GM19463 (cell line): ENCODE results near the gene DND1.
"Not testable (repeated sequence)": the region's sequence is repeated elsewhere in the genome, so short reads cannot be mapped to it uniquely, and the experiment has no call there.

Experiments used
- ATAC-seq: cut with Tn5 transposase; IDR thresholded peaks from one replicate; pipeline ENCODE4 v1.9.1; 2021; ENCODE audit warnings: mild to moderate bottlenecking, moderate library complexity; ENCODE audit not compliant: unreplicated experiment

The DND1 gene

DNA sequence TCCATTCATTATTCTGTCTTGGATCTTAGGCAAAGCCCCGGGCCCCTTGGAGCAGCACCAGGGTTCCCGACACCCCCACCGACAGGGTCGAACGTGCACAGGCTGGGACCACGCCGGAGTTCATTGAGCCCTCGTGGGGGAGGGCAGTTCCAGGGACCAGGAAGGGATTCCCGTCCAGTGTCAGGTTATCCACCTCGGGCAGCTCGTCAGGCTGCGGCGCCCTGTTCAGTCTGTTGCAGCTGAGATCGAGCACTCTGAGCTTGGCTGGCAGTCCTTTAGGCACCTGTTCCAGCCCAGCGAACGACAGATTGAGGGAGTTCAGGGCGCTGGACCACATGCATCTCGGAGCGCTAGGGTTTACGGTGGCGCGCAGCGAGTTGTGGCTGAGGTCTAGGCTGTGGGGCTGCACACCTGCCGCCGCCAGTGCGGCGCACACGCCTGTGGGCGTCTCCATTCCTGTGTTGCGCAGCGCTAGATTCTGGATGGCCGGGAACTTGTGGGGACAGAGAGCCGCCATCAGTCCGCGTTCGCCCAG is 41.5 kb downstream of the DND1 start:
- peak; percentile 39 for ATAC-seq

DNA sequence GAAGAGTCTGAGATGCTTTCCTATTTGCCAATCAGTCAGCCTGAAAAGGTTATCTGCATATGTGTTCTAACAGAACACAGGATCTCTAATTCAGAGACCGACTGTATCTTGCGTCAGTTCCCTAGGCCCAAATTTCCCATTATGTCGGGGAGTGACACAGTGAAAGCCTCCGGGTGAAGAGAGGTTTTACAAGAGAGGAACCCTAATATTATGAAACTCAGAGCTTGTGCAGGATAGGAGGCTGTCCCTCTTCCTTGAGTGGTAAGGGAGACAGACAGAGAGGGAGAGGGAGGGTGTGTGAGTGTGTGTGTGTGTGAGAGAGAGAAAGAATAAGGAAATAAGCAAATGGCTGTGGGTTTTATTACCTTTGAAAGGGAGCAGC is 42.3 kb downstream of the DND1 start:
- ATAC-seq, result no peak

DNA sequence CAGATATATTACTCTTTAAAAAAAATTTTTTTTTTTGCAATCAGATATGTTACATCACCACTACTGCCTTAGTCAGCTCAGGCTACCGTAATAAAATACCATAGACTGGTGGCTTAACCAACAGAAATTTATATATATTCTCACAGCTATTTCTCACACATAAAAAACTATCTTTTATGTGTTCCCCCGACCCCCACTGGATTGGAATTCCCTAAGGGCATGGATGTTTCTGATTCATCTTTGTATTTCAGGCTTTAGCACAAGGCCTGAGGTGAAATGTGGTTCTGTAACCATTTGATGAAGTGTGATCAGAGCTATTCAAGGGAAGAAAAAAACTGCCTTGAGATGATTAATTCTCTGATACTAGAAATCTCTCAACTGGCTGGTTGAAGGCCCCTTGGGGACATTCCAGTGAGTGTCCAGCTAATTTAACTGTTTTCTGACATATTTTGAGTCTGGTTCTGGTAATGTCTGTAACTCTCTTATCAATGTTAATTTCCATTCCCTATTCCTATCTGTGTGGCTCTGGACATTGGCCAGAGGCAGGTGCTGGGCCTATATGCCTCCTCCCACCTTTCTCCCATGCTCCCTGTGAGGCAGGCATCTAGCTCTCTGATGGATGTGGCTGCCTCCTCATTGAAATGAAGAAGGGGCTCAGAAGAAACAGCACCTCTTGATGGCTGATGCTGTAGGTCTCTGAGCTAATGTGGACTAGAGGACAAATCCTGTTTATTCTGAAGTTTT is 42.9 kb downstream of the DND1 start:
- ATAC-seq, result no peak

DNA sequence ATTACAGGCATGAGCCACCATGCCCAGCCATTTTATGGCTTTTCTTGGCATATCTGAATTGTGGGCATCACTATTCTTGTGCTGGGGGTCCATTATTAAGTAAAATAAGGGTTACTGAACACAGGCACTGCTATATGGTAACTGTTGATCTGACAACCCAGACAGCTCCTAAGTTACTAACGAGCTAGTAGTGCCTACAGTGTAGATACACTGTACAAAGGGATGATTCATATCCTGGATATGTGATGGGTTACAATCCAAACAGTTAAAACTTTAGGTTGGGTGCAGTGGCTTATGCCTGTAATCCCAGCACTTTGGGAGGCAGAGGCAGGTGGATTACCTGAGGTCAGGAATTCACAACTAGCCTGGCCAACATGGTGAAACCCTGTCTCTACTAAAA is 44.7 kb downstream of the DND1 start:
- no peak for ATAC-seq

- ATAC-seq, result no peak
Observed at GRCh38 chr5:140627972-140628371, 45.4 kb downstream of the DND1 start.

- not testable (repeated sequence) for ATAC-seq
Observed at GRCh38 chr5:140624886-140625285, 48.5 kb downstream of the DND1 start.

GRCh38 chr5:140623061-140623460 is 50.3 kb downstream of the DND1 start:
- ATAC-seq, result not testable (repeated sequence)

DNA sequence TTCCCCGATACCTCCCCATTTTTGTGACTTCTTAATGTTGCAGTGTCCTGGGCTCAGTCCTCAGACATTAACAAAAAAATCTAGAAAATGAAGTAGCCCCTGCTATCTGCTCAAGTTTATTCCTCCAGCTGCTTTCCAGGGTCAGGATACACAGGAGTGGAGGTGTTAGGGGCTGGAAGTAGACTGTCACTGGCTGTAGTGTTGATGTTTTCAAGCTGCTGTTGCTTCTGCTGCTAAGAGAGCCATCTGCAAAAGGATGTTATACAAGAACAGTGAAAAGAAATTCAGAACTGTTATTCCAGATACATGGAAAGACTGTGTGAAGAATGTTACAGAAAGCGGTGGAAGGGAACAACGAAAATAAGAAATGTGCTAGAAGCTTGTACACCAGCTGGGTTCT is 51.1 kb downstream of the DND1 start:
- ATAC-seq, result no peak
